NOMO-1 treated with dmso at 0.1 percent for 144 hours (cell line): ENCODE data around the gene RAPH1.

Source experiments
- DNase-seq: peaks from one replicate; lab custom pipeline; 2025; ENCODE audit not compliant: unreplicated experiment; lab: John Stamatoyannopoulos, UW

The RAPH1 gene

DNA sequence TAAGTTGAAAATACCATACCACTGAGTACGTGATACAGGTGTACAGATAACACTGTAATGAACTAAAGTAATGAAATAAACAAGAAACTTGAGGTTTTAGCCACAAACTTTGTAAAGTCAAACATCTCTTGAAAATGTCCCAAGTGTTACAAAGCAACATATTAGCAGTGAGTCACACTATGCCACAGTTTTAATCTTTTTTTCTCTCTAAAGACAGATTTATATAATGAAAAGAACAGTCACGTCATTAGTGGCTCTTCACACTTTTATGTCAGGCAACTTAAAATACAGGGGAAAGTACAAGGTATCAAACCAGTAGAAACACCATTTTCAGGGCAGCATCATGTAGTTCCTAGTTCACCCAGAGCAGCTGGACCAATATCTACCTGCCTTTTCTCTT lies 42.1 kb downstream of the RAPH1 start:
- DNase-seq = no peak

GRCh38 chr2:203490391-203490790 lies 44.7 kb downstream of the RAPH1 start:
- no peak for DNase-seq

DNA sequence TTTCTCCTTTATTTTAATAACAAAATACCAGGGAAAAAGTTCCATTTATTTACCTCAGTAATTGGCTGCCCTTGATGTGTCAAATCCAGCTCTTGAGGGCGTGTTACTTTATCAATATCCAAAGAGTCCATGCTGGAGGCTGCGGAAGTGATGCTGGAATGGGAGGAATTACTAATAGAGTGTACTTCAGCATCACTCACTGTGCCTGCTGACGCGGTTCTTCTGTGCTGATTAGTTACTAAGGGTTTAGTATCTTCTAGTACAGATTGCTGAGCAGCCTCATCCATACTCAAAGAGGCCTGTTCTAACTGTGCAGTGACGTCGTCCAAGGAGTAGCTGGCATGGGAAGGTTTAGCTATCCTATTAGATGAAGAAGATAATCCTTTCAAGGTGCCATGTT lies 45.6 kb downstream of the RAPH1 start:
- DNase-seq = no peak

GRCh38 chr2:203484266-203485112 lies 50.6 kb downstream of the RAPH1 start:
- DNase-seq = peak; percentile 46

- DNase-seq = no peak
Measured at GRCh38 chr2:203480623-203481022, 54.5 kb downstream of the RAPH1 start.

GRCh38 chr2:203476881-203477280 lies 58.2 kb downstream of the RAPH1 start:
- DNase-seq = no peak

DNA sequence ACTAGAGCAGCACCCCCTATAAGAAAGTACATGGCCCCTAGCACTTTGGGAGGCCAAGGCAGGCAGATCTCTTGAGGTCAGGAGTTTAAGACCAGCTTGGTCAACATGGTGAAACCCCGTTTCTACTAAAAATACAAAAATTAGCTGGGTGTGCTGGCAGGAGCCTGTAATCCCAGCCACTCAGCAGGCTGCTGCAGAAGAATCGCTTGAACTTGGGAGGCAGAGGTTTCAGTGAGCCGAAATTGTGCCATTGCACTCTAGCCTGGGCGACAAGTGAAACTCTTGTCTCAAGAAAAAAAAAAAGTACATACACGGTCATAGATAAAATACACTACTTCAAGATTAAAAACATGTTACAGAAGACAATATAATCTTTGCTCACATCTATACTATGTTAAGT lies 63.8 kb downstream of the RAPH1 start:
- DNase-seq = no peak

DNA sequence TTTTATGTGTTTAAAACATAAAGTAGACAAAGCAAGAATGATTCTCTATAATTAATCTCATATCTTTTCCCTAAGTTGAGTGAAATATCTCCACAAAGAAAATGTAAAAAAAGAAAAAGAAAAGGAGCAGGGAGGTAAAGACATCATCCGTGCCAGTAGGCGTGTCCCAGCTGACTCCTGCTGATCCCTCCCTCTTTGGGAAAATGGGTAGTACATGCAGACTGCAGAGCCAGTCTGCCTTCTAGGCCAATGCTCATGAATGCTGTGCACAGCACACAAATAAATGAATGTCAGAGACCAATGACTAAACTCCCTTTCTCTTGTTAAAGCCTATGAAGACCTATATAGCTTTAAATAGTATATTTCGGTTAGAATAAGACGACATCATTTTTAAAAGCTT lies 64.7 kb downstream of the RAPH1 start:
- no peak for DNase-seq

DNA sequence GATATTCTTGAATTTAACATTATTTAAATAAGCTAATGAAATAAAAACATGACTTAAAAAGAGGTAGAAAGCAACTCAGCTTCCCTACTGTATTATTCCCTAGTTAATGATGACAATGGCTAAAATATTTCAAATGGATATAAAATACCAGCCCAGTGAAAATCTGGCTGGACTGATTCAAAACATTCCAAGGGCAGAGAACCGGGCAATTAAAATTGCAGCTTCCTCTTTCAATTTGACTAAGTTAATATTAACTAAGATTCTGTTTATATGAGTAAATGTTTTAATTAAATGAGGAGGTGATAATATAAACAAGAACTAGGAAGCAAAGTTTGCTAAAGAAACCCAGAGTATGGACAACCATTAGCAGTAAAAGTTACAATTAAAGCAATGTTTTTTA lies 65.6 kb downstream of the RAPH1 start:
- DNase-seq = no peak

DNA sequence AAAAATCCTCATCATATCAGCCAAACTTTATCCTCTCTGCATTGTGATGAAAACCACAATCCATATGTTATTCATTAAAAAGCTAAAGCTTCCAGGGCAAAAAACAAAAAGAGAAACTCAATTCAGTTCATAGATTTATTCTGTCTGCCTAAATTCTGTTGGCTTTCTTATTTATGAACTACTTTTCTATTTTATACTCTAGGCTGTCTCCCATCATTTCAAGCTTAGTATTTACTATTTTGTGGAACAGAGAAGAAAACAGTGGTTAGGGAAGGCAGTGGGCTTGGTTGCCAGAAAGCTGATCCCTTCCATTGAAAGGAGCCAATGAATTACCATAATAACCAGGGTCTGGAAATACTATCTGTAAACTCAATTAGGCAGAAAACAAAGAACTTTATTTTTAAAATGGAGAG lies 71.8 kb downstream of the RAPH1 start:
- no peak for DNase-seq

DNA sequence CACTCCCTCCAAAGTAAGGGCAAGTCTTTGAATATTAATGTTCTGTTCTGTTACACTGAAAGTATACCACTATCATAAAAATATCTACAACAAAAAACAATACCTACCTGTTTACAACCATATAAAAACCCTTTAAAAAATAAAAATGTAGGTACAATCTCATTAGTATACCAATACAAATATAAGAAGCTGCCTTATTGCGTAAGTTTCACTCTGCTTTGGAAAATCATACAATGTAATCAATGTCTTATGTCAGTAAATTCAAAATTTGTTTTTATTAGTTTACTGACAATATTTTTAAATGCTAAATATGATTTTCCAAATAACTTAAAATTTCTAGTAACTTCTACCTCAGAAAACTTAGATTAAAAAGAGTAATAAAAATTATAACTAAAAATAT lies 72.8 kb downstream of the RAPH1 start:
- DNase-seq = no peak

DNA sequence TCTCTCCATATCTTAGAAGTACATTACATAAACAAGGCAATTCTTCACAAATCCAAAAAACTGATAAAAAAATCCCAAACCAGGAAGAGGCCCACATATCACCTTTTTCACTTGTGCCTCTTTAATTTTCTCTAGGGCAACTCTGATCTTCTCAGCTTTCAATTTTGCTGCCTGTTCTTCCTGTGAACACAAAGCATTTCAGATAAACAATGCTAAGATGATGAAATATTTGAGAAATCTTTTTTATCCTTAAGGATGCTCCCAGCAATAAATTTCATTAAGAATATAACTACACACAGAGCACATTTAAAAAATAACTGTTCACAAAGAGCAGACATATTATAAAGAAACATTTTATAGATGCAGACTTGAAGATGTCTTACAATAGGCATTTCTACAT lies 73.4 kb downstream of the RAPH1 start:
- DNase-seq = no peak

GRCh38 chr2:203455209-203455608 lies 79.9 kb downstream of the RAPH1 start:
- no peak for DNase-seq

DNA sequence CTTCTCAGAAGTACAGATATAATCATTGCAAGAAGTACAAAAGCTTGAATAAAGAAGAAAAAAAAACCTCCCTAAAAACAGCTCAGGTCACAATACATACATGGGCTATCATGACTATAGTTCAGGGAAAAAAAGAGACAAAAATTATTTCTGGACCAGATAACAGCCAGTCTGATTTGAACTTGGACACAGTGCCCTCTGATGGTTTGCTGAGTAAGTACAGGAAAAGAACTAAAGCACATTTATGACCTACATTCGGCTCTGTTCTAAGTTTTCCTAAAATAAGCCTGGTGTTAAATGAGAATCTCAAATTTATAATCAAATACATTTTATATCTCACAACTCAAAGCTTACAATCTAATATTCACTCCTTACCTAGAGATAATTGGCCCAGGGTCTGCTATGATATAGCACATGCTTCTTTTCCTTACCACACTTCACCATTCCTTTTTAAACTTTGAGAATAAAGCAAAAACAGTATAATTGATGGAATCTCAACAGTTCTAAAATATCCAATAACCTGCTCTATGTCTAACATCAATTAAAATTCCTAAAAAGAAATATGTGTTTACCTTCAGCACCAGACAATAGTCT lies 81.1 kb downstream of the RAPH1 start:
- peak; percentile 44 for DNase-seq

- peak; percentile 12 for DNase-seq
Measured at GRCh38 chr2:203451689-203452088, 83.4 kb downstream of the RAPH1 start.

- no peak for DNase-seq
Measured at GRCh38 chr2:203451011-203451410, 84.1 kb downstream of the RAPH1 start.

- no peak for DNase-seq
Measured at GRCh38 chr2:203450561-203450960, 84.5 kb downstream of the RAPH1 start.

DNA sequence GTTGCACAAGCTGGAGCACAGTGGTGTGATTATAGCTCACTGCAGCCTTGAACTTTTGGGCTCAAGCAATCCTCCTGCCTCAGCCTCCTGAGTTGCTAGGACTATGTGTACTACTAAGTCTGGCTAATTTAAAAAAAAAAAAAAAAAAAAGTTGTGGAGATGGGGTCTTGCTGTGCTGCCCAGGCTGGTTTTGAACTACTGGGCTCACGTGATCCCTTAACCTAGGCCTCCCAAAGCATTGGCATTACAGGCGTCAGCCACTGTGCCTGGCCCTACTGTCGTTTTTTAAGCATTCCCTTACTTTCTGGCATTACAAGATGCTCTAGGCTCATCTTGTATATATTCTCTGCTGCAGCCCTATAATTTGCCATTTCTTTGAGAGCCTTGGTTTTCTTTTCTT lies 88.3 kb downstream of the RAPH1 start:
- no peak for DNase-seq

GRCh38 chr2:203446071-203446481 lies 89.0 kb downstream of the RAPH1 start:
- DNase-seq = no peak

DNA sequence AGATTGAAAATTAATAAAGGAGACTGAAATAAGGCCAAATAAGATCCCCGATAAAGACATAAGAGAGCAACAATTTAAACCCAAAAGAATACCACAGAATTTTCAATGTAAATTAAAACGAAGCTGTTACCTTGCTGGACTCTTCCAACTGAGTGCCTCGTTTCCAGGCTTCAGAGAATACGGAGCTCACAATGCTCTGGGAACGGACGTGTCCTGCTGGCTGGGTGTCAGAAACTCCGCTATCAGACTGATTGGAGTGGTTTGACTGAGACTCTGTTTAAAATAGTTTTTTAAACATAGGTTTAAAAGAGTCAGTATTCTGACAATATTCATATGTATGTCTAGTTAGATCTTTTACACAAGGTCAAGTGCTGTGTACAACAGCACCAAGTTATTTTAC lies 90.4 kb downstream of the RAPH1 start:
- no peak for DNase-seq

DNA sequence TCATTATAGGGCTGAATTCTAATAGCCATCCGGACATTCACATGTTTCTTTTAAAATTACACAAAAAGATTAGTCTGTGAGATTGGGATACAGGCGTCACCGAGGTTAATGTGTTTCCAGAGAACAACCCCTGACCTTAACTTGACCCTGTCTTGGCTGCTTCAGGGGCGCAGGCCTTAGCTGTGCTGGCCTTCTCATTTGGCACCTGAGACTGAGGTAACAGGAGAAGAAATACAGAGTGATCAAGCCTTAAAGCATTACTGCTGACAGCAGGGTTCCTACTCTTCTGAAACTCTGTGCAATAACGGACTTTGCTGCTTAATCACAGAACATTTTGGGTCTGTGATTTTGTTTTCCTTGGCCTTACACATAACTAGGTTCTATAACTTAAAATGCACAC lies 92.6 kb downstream of the RAPH1 start:
- DNase-seq = no peak

DNA sequence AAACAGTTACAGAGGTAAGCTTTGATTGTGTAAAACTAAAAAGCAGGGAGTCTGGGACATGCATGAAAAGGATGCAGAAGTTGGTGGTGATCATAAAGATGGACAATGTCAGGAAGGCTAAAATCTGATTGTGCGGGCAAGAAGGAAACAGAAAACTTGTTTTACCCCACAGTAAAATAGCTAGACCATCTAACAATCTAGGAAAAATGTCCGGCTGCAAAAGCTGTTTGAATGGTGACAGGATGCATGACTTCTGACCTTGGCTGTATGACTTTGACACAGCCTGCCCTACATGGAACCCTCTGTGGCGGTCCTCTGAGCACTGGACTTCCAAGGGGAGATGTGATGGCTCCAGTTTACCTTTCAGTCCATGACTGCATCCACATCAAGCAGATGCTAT lies 93.6 kb downstream of the RAPH1 start:
- no peak for DNase-seq

DNA sequence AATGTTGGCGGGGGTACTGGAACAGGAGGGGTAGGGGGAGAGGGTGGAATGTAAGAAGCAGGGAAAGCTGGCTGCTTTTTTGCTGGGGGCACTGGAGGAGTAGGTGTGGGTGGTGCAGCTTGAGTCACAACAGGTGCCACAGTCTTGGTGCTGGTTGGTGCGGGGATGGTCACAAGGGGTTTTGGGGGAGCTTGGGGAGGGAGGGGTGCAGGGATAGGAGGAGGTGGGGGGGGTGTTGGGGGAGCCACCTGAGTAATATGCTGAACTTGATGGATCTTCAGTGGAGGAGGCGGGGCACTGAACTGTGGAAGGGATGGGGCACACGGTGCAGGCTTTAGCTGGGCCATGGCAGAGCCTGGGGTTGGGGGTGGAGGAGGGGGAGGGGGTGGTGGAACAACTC lies 94.4 kb downstream of the RAPH1 start:
- no peak for DNase-seq
